Left ventricle myocardium inferior (tissue), 1 donor: ENCODE results near the gene IGFL1. TPM values are rescaled to one million over a fixed set of nuclear protein-coding genes. Genes with fewer than 3 reads are reported as not detected.
"Not testable (repeated sequence)": the region's sequence is repeated elsewhere in the genome, so short reads cannot be mapped to it uniquely, and the experiment has no call there.

ENCODE experiments used
- DNase-seq: peaks from one replicate; pipeline ENCODE4 v3.0.0-alpha.2; 2020
- H3K27ac ChIP-seq: fragments of 200-600 bp; replicated peaks from 2 replicates; pipeline ENCODE4 v1.8.0; 2021
- H3K27me3 ChIP-seq: fragments of 200-600 bp; 2 replicates; pipeline ENCODE4 v1.8.0; 2021; ENCODE audit warnings: low read depth
- H3K36me3 ChIP-seq: fragments of 200-600 bp; 2 replicates; pipeline ENCODE4 v1.8.0; 2021
- H3K4me1 ChIP-seq: fragments of 200-600 bp; 2 replicates; pipeline ENCODE4 v1.8.0; 2021
- H3K4me3 ChIP-seq: fragments of 200-600 bp; 2 replicates; pipeline ENCODE4 v1.8.0; 2021; ENCODE audit warnings: mild to moderate bottlenecking, moderate library complexity
- H3K9me3 ChIP-seq: fragments of 200-600 bp; replicated peaks from 2 replicates; pipeline ENCODE4 v1.8.0; 2021
- CTCF ChIP-seq: fragments of 200-600 bp; IDR thresholded peaks from 2 replicates; pipeline ENCODE4 v1.8.0; 2021; ENCODE audit warnings: antibody characterized with exemption, mild to moderate bottlenecking, borderline replicate concordance
- intact Hi-C: fragments of 100-400 bp; cut with micrococcal nuclease; formaldehyde crosslinking; loops from one replicate; pipeline ENCODE4 v1.11.0; 2022
- total RNA-seq: library from RNA; stranded (reverse); fragmentation: NEBNext Ultra II Directional; extraction: Animal tissue kit (Norgen Biotek cat#: 25700); gene quantifications from one replicate; pipeline ENCODE4 v1.2.1, GENCODE V29; 2021
- donor health status: DM: no; HTN: yes; CAD: no; lungs with severe emphysema.

Gene IGFL1
- total RNA-seq, 1 donor from 2014 or later: not detected

DNA sequence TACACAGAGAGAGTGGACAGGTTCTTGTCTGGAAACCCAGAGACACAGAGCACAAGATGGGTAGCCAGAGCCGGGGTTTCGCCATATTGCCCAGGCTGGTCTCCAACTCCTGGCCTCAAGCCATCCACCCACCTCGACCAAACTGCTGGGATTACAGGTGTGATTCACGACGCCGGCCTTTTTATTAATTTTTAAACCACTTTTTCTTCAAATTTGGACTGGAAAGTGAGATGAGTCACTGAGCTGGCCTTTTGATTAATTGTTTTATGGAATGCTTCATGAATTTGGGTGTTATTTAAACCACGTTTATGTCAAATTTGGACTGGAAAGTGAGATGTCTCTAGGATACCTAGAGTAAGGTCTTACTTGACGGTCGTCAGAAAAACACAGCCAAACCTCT lies 12.1 kb upstream of the IGFL1 start:
- DNase-seq: no peak
- Histone ChIP-seq H3K9me3 (no peaks in the 10 kb centered on the region), H3K27me3 (peaks cover 39% of the 10 kb centered on the region), H3K4me3 (no peak overlapping the region), H3K4me1 (peaks cover 10% of the 10 kb centered on the region), H3K27ac (no peak overlapping the region), H3K36me3 (no peaks in the 10 kb centered on the region)
- TF ChIP-seq CTCF: no peak
- intact Hi-C loops: no loop called here

GRCh38 chr19:46218160-46218559 lies 11.4 kb upstream of the IGFL1 start:
- no peak overlapping the region for H3K4me3 ChIP-seq
- no peaks in the 10 kb centered on the region for H3K36me3 ChIP-seq
- no peak for DNase-seq
- H3K27ac ChIP-seq: no peak overlapping the region
- no peaks in the 10 kb centered on the region for H3K9me3 ChIP-seq
- no peak for TF ChIP-seq CTCF
- intact Hi-C loops: no loop called here
- H3K4me1 ChIP-seq: peaks cover 13% of the 10 kb centered on the region
- peaks cover 42% of the 10 kb centered on the region for H3K27me3 ChIP-seq

GRCh38 chr19:46220038-46220615 lies 9.4 kb upstream of the IGFL1 start:
- no peaks in the 10 kb centered on the region for H3K36me3 ChIP-seq
- no peak for DNase-seq
- TF ChIP-seq CTCF: no peak
- H3K4me3 ChIP-seq: no peak overlapping the region
- H3K27ac ChIP-seq: no peak overlapping the region
- no peaks in the 10 kb centered on the region for H3K9me3 ChIP-seq
- peaks cover 61% of the 10 kb centered on the region for H3K27me3 ChIP-seq
- intact Hi-C loops: no loop called here
- peaks cover 13% of the 10 kb centered on the region for H3K4me1 ChIP-seq

DNA sequence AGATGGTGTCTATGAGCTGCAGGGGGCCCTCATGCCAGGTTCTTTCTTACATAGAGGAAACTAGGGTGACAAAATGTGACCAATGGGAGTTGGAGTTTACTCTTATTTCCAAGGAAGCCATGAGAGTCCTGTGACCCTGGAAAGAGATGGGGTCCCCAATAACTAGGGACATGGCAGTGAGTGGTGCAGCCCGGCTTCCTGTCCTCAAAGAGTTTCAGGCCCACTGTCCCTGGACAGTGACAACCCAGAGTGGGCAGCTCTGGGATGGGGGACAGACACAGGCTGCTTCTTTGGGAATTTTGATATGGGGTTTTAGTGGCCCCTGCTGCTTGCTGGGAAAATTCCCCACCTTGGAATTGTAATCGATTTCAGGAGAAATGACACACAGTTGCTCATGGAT lies 8.4 kb upstream of the IGFL1 start:
- H3K27me3 ChIP-seq: peaks cover 63% of the 10 kb centered on the region
- intact Hi-C loops: no loop called here

DNA sequence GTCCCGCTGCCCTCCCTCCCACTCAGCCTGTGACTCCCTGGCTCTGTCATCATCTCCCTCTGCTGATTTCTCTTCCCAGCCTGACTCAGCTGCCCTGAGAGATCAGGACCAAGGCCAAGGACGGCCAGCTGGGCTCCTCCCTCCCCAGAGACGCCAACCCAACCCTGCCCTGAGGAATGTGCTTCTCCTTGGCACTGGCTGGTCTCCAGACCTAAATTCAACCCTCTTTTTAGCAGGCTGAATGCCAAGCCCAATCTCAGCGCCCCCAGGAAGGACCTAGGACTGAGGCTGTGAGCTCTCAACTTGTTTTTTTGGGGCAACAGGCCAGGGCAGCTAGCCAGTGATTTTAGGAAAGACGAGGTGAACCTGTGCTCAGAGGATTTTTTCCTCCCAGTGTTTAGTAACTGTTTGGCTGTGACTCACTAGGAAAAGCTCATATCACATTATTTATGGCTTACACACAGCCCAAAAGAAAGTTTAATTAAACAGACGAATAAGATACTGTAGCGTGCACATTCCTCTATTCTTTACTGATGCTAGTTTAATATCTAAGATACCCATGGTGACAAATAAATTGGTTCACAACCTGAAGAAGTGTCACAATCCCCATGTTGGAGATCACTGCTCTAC lies 7.4 kb upstream of the IGFL1 start:
- Histone ChIP-seq H3K36me3 (no peaks in the 10 kb centered on the region), H3K9me3 (no peaks in the 10 kb centered on the region), H3K27ac (no peak overlapping the region), H3K4me3 (no peak overlapping the region), H3K4me1 (peaks cover 21% of the 10 kb centered on the region), H3K27me3 (peaks cover 68% of the 10 kb centered on the region)
- intact Hi-C loops: no loop called here
- peak; percentile 29 for DNase-seq
- TF ChIP-seq CTCF: no peak

More for the DNA sequence above, 8.4 kb upstream of the IGFL1 start:
- no peak overlapping the region for H3K27ac ChIP-seq
- H3K36me3 ChIP-seq: no peaks in the 10 kb centered on the region
- H3K9me3 ChIP-seq: no peaks in the 10 kb centered on the region
- no peak for DNase-seq
- TF ChIP-seq CTCF: no peak
- peaks cover 13% of the 10 kb centered on the region for H3K4me1 ChIP-seq
- no peak overlapping the region for H3K4me3 ChIP-seq

DNA sequence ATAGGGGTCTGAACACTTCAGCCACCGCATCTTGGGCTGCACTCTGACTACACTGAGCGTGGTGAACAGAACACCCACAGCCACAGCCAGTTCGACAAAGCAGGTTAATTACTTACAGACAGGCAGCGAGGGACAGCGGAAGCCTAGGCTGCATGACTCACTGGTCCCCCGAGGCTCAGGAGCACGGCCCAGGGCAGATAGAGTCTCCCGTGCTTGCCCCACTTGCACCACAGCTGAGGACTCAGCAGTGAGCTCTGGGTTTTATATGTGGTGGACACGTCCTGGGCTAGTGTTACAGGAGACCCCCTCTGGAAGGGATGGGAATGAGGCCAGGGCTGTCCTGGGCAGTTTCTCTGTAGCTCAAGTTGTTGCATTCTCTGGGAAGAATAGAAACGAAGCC lies 5.8 kb upstream of the IGFL1 start:
- H3K9me3 ChIP-seq, H3K27ac ChIP-seq, intact Hi-C loops, DNase-seq, H3K4me3 ChIP-seq, H3K36me3 ChIP-seq: not testable (repeated sequence)
- Histone ChIP-seq H3K27me3 (peaks cover 68% of the 10 kb centered on the region), H3K4me1 (peaks cover 21% of the 10 kb centered on the region)
